SK-N-SH treated with all-trans-retinoic acid at 6 μM for 48 hours (cell line): ENCODE data around the gene MFAP4.

ENCODE experiments used
- ATAC-seq: fragments of 200-7000 bp; cut with Tn5 transposase; 3 replicates; pipeline ENCODE4 v1.9.1; 2020; ENCODE audit warnings: mild to moderate bottlenecking, moderate library complexity
- ARNTL ChIP-seq: fragments of 450-650 bp; formaldehyde crosslinking; IDR thresholded peaks from 2 replicates; pipeline ENCODE4 v1.5.0; 2020; ENCODE audit warnings: low read depth, mild to moderate bottlenecking, moderate library complexity, borderline replicate concordance
- BACH2 ChIP-seq: fragments of 250-450 bp; sonication (Bioruptor Pico); IDR thresholded peaks from 2 replicates; pipeline ENCODE4 v1.9.0; 2021; ENCODE audit warnings: mild to moderate bottlenecking, borderline replicate concordance
- CSDC2 ChIP-seq: fragments of 250-450 bp; sonication (Bioruptor Pico); IDR thresholded peaks from 2 replicates; pipeline ENCODE4 v1.5.0; 2020; ENCODE audit warnings: mild to moderate bottlenecking, moderate library complexity
- GLIS3 ChIP-seq: fragments of 250-450 bp; sonication (Bioruptor Pico); IDR thresholded peaks from 2 replicates; pipeline ENCODE4 v1.5.0; 2020; ENCODE audit warnings: mild to moderate bottlenecking, moderate library complexity
- ISL1 ChIP-seq: fragments of 250-450 bp; sonication (Bioruptor Pico); IDR thresholded peaks from 2 replicates; pipeline ENCODE4 v2.1.2; 2022; ENCODE audit warnings: mild to moderate bottlenecking, moderate library complexity
- OSR1 ChIP-seq: fragments of 250-450 bp; sonication (Bioruptor Pico); IDR thresholded peaks from 2 replicates; pipeline ENCODE4 v1.8.0; 2022; ENCODE audit warnings: moderate library complexity, mild to moderate bottlenecking, inconsistent platforms
- PPARA ChIP-seq: fragments of 250-450 bp; sonication (Bioruptor Pico); IDR thresholded peaks from 2 replicates; pipeline ENCODE4 v1.5.0; 2020; ENCODE audit warnings: mild to moderate bottlenecking, borderline replicate concordance
- RARB ChIP-seq: fragments of 250-450 bp; sonication (Bioruptor Pico); IDR thresholded peaks from 2 replicates; pipeline ENCODE4 v1.8.0; 2021; ENCODE audit warnings: mild to moderate bottlenecking, moderate library complexity
- SNAI2 ChIP-seq: fragments of 250-450 bp; sonication (Bioruptor Pico); IDR thresholded peaks from 2 replicates; pipeline ENCODE4 v1.5.0; 2020; ENCODE audit warnings: mild to moderate bottlenecking, moderate library complexity
- TCF4 ChIP-seq: fragments of 250-450 bp; sonication (Bioruptor Pico); IDR thresholded peaks from 2 replicates; pipeline ENCODE4 v1.8.0; 2021; ENCODE audit warnings: mild to moderate bottlenecking, moderate library complexity, borderline replicate concordance
- TOX ChIP-seq: fragments of 250-450 bp; sonication (Bioruptor Pico); IDR thresholded peaks from 2 replicates; pipeline ENCODE4 v1.8.0; 2021; ENCODE audit warnings: mild to moderate bottlenecking, moderate library complexity, borderline replicate concordance
- ZC3H10 ChIP-seq: fragments of 250-450 bp; sonication (Bioruptor Pico); IDR thresholded peaks from 2 replicates; pipeline ENCODE4 v1.5.1; 2021; ENCODE audit warnings: mild to moderate bottlenecking, moderate library complexity
- ZFP3 ChIP-seq: fragments of 250-450 bp; sonication (Bioruptor Pico); IDR thresholded peaks from 2 replicates; pipeline ENCODE4 v1.5.0; 2020; ENCODE audit warnings: mild to moderate bottlenecking, moderate library complexity
- ZFP30 ChIP-seq: fragments of 450-650 bp; formaldehyde crosslinking; IDR thresholded peaks from 2 replicates; pipeline ENCODE4 v1.5.0; 2022; ENCODE audit warnings: mild to moderate bottlenecking, moderate library complexity
- ZNF565 ChIP-seq: fragments of 450-650 bp; formaldehyde crosslinking; conservative IDR thresholded peaks from 2 replicates; pipeline ENCODE4 v1.5.0; 2020; ENCODE audit warnings: low read depth, mild to moderate bottlenecking, moderate library complexity
- ZNF70 ChIP-seq: fragments of 450-650 bp; formaldehyde crosslinking; IDR thresholded peaks from 2 replicates; pipeline ENCODE4 v1.5.0; 2020; ENCODE audit warnings: mild to moderate bottlenecking, moderate library complexity
- ZNF8 ChIP-seq: fragments of 450-650 bp; formaldehyde crosslinking; IDR thresholded peaks from 2 replicates; pipeline ENCODE4 v1.5.0; 2020; ENCODE audit warnings: mild to moderate bottlenecking, moderate library complexity
- TF ChIP-seq, protein P1 (sequence below): fragments of 250-450 bp; sonication (Bioruptor Pico); IDR thresholded peaks from 2 replicates; pipeline ENCODE4 v1.8.0; 2020; ENCODE audit warnings: mild to moderate bottlenecking, moderate library complexity, borderline replicate concordance
- TF ChIP-seq, protein P2 (sequence below): fragments of 250-450 bp; sonication (Bioruptor Pico); IDR thresholded peaks from 2 replicates; pipeline ENCODE4 v1.5.1; 2021; ENCODE audit warnings: mild to moderate bottlenecking, moderate library complexity
- TF ChIP-seq, protein P3 (sequence below): fragments of 250-450 bp; sonication (Bioruptor Pico); IDR thresholded peaks from 2 replicates; pipeline ENCODE4 v1.5.1; 2020; ENCODE audit warnings: low read depth, mild to moderate bottlenecking, moderate library complexity
- TF ChIP-seq, protein P4 (sequence below): fragments of 250-450 bp; sonication (Bioruptor Pico); IDR thresholded peaks from 2 replicates; pipeline ENCODE4 v1.8.0; 2021; ENCODE audit warnings: low read depth, mild to moderate bottlenecking, moderate library complexity, borderline replicate concordance

The MFAP4 gene

DNA sequence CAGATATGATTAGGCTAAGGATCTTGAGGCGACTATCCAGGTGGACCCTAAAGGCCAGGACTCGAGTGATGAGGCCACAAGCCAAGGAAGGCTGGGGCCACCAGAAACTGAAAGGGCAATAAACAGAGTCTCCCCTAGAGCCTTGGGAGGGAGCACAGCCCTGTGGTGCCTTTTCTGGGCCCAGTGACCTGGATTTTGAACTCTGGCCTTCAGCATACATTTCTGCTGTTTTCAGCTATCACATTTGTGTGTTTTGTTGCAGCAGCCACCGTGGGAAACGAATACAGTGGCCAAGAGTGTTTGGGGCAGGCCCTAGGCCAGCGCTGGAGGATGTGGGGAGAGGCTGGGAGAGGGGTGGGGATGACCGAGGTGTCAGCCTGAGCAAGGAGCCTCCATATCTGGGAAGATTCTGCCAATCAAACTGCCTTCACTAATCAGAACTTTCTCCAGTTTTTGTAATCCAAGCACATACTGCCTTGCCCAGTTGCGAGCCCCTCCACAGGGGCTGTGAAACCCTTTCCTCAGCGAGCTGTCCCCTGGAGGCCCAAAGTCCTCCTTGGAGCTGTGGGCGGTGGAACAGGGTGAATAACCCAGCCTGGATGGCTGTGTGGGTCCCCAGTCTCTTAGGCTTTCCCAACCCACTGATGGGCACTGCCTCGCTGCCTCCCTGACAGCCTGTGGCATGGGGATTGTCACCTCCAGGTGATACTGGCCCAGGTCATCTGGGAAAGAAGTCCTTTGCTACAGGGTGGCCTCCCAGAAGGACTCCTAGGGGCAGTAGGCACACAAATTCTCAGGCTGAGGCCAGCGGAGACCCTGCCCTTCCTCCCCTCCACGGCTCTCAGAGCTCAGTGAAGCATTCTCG is 41.3 kb downstream of the MFAP4 start:
- no peak for ATAC-seq

DNA sequence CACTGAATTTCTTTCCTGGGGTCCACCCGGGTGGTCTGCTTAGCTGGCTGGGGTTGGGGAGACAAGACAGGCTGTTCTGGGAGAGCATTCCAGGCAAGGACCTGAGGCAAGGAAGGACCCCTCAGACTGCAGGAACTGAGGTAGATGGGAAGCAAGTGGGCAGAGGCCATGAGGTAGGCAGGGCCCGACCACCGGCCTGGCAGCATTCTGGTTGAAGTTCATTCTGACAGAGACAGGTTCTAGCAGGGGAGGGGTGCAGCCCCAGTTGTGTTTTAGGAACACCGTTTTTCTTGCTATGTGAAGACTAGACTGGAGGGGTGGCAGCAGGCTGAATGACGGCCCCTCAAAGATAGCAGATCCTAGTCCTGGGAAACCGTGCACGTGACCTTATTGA is 41.9 kb downstream of the MFAP4 start:
- no peak for ATAC-seq
- no peak for TF ChIP-seq RARB (CRISPR knock-in tag)
- TF ChIP-seq, protein P1, sequence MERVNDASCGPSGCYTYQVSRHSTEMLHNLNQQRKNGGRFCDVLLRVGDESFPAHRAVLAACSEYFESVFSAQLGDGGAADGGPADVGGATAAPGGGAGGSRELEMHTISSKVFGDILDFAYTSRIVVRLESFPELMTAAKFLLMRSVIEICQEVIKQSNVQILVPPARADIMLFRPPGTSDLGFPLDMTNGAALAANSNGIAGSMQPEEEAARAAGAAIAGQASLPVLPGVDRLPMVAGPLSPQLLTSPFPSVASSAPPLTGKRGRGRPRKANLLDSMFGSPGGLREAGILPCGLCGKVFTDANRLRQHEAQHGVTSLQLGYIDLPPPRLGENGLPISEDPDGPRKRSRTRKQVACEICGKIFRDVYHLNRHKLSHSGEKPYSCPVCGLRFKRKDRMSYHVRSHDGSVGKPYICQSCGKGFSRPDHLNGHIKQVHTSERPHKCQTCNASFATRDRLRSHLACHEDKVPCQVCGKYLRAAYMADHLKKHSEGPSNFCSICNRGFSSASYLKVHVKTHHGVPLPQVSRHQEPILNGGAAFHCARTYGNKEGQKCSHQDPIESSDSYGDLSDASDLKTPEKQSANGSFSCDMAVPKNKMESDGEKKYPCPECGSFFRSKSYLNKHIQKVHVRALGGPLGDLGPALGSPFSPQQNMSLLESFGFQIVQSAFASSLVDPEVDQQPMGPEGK (CRISPR knock-in tag), result no peak
- no peak for TF ChIP-seq TCF4 (CRISPR knock-in tag)
- TF ChIP-seq ARNTL (CRISPR knock-in tag), result no peak
- TF ChIP-seq GLIS3 (CRISPR knock-in tag), result no peak
- TF ChIP-seq ISL1 (CRISPR knock-in tag), result no peak
- TF ChIP-seq SNAI2 (CRISPR knock-in tag), result no peak
- TF ChIP-seq ZC3H10, result no peak
- TF ChIP-seq ZFP3 (CRISPR knock-in tag), result no peak
- TF ChIP-seq BACH2 (CRISPR knock-in tag), result no peak

More for the DNA sequence above, 41.3 kb downstream of the MFAP4 start:
- TF ChIP-seq TCF4 (CRISPR knock-in tag), result no peak
- no peak for TF ChIP-seq CSDC2 (CRISPR knock-in tag)
- TF ChIP-seq, protein P2, sequence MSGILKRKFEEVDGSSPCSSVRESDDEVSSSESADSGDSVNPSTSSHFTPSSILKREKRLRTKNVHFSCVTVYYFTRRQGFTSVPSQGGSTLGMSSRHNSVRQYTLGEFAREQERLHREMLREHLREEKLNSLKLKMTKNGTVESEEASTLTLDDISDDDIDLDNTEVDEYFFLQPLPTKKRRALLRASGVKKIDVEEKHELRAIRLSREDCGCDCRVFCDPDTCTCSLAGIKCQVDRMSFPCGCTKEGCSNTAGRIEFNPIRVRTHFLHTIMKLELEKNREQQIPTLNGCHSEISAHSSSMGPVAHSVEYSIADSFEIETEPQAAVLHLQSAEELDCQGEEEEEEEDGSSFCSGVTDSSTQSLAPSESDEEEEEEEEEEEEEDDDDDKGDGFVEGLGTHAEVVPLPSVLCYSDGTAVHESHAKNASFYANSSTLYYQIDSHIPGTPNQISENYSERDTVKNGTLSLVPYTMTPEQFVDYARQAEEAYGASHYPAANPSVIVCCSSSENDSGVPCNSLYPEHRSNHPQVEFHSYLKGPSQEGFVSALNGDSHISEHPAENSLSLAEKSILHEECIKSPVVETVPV (CRISPR knock-in tag), result no peak
- TF ChIP-seq, protein P1 (CRISPR knock-in tag), result no peak
- no peak for TF ChIP-seq ISL1 (CRISPR knock-in tag)
- TF ChIP-seq TOX (CRISPR knock-in tag), result no peak
- no peak for TF ChIP-seq OSR1 (CRISPR knock-in tag)
- no peak for TF ChIP-seq RARB (CRISPR knock-in tag)
- TF ChIP-seq PPARA (CRISPR knock-in tag), result no peak
- TF ChIP-seq ZFP3 (CRISPR knock-in tag), result no peak
- no peak for TF ChIP-seq GLIS3 (CRISPR knock-in tag)
- no peak for TF ChIP-seq ZNF70
- no peak for TF ChIP-seq ZFP30 (CRISPR knock-in tag)

DNA sequence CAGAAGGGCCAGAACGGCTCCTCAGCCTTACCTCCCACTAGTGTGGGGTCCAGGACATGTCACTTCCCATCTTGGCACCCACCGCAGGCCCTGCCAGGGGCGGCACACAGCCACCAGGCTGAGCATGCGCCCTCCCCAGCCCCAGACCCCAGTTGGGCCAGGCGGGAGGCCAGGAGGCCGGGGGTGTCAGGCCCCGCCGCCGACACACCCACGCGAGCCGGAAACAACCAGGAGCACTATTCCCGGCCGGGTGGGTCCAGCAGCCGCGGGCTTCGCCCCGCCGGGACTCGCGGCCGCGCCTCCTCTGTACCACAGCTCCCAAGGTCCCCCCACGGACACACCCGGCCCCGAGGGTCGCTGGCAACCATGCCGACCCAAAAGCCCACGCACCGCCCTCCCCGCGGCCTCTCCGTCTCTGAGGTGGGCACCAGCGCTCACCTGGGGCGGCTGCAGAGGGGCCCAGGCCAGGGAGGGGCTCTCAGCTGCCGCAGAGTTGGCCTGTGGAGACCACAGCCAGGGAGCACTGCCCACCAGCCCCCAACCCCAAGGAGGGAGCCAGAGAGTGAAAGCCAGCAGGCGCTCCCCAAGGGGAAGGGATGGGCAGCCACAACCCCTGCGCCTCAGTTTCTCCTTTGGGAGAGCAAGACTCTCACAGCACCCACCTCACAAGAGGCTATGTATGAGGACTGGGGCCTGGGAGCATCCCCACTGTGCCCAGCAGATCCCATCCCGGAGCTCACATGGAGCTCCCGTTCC is 42.5 kb downstream of the MFAP4 start:
- ATAC-seq, result no peak
- TF ChIP-seq SNAI2 (CRISPR knock-in tag), result no peak
- TF ChIP-seq ARNTL (CRISPR knock-in tag), result no peak
- TF ChIP-seq ZNF8 (CRISPR knock-in tag), result no peak

DNA sequence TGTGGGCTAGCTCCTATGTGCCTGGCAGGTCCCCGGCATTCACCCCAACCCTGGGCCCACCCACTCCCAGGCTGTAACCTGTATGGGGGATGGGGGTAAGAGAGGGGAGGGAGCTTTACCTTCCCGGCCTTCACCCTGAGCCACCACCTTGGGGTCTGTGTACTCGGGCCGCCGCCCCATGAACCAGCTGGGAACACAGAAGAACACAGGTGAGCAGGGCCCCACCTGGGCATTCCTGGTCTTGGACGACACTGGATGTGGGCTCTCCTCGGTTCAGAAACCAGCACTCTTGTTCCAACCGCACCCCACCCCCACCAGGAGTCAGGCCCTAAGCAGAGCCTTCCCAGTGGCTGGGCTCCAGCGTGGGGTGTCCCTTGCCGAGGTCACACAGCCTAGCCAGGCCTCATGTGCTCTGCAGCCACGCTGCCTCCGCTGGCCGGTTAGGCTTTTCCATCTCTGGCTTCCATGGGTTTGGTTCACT is 43.3 kb downstream of the MFAP4 start:
- no peak for ATAC-seq

More for the DNA sequence above, 43.3 kb downstream of the MFAP4 start:
- TF ChIP-seq ZC3H10 (no peak), CSDC2 (CRISPR knock-in tag) (no peak), GLIS3 (CRISPR knock-in tag) (no peak), TCF4 (CRISPR knock-in tag) (no peak), ZFP3 (CRISPR knock-in tag) (no peak), TOX (CRISPR knock-in tag) (no peak), ARNTL (CRISPR knock-in tag) (no peak), SNAI2 (CRISPR knock-in tag) (no peak), ZNF565 (CRISPR knock-in tag) (no peak), ISL1 (CRISPR knock-in tag) (no peak), PPARA (CRISPR knock-in tag) (no peak), ZFP30 (CRISPR knock-in tag) (no peak)
- TF ChIP-seq, protein P3, sequence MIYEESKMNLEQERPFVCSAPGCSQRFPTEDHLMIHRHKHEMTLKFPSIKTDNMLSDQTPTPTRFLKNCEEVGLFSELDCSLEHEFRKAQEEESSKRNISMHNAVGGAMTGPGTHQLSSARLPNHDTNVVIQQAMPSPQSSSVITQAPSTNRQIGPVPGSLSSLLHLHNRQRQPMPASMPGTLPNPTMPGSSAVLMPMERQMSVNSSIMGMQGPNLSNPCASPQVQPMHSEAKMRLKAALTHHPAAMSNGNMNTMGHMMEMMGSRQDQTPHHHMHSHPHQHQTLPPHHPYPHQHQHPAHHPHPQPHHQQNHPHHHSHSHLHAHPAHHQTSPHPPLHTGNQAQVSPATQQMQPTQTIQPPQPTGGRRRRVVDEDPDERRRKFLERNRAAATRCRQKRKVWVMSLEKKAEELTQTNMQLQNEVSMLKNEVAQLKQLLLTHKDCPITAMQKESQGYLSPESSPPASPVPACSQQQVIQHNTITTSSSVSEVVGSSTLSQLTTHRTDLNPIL (CRISPR knock-in tag), result no peak
- TF ChIP-seq, protein P2 (CRISPR knock-in tag), result no peak
- TF ChIP-seq, protein P4, sequence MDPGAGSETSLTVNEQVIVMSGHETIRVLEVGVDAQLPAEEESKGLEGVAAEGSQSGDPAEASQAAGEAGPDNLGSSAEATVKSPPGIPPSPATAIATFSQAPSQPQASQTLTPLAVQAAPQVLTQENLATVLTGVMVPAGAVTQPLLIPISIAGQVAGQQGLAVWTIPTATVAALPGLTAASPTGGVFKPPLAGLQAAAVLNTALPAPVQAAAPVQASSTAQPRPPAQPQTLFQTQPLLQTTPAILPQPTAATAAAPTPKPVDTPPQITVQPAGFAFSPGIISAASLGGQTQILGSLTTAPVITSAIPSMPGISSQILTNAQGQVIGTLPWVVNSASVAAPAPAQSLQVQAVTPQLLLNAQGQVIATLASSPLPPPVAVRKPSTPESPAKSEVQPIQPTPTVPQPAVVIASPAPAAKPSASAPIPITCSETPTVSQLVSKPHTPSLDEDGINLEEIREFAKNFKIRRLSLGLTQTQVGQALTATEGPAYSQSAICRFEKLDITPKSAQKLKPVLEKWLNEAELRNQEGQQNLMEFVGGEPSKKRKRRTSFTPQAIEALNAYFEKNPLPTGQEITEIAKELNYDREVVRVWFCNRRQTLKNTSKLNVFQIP (CRISPR knock-in tag), result no peak
